DOHH2 (cell line): ENCODE data around the gene PITRM1.

Experiments used
- H3F3A ChIP-seq: fragments of 200-600 bp; sonication (generic), shearing (Covaris generic); 2 replicates; pipeline ENCODE4 v1.6.0; 2016; ENCODE audit warnings: antibody characterized with exemption, mild to moderate bottlenecking; ENCODE audit not compliant: control insufficient read depth, insufficient read depth
- H3K27ac ChIP-seq: fragments of 200-600 bp; sonication (generic); 2 replicates; pipeline ENCODE4 v1.5.1; 2014; ENCODE audit warnings: low read depth, mild to moderate bottlenecking, low read length, moderate library complexity
- H3K27me3 ChIP-seq: fragments of 200-600 bp; sonication (generic); 2 replicates; pipeline ENCODE4 v1.6.1; 2014; ENCODE audit warnings: mild to moderate bottlenecking, low read length, mixed read lengths; ENCODE audit not compliant: control insufficient read depth
- H3K36me3 ChIP-seq: fragments of 200-600 bp; sonication (generic); 2 replicates; pipeline ENCODE4 v1.6.1; 2014; ENCODE audit warnings: mild to moderate bottlenecking, low read length, moderate library complexity, mixed read lengths; ENCODE audit not compliant: control insufficient read depth
- H3K4me1 ChIP-seq: fragments of 200-600 bp; sonication (generic); 2 replicates; pipeline ENCODE4 v1.6.1; 2014; ENCODE audit warnings: mild to moderate bottlenecking, low read length, mixed read lengths; ENCODE audit not compliant: control insufficient read depth
- H3K4me2 ChIP-seq: fragments of 200-600 bp; sonication (generic); 2 replicates; pipeline ENCODE4 v1.6.0; 2014; ENCODE audit warnings: mild to moderate bottlenecking, low read length, moderate library complexity
- H3K4me3 ChIP-seq: fragments of 200-600 bp; sonication (generic); 2 replicates; pipeline ENCODE4 v1.5.1; 2014; ENCODE audit warnings: mild to moderate bottlenecking, low read length, mixed read lengths
- H3K79me2 ChIP-seq: fragments of 200-600 bp; sonication (generic); 2 replicates; pipeline ENCODE4 v1.6.1; 2014; ENCODE audit warnings: mild to moderate bottlenecking, low read length, mixed read lengths; ENCODE audit not compliant: control insufficient read depth
- H3K9me2 ChIP-seq: fragments of 200-600 bp; sonication (generic); replicated peaks from 2 replicates; pipeline ENCODE4 v1.6.1; 2014; ENCODE audit warnings: mild to moderate bottlenecking, low read length, mixed read lengths; ENCODE audit not compliant: control insufficient read depth
- H3K9me3 ChIP-seq: fragments of 200-600 bp; sonication (generic); 2 replicates; pipeline ENCODE4 v1.6.1; 2014; ENCODE audit warnings: antibody characterized with exemption, low read length, mixed read lengths; ENCODE audit not compliant: control insufficient read depth, insufficient read depth
- H4K20me1 ChIP-seq: fragments of 200-600 bp; sonication (generic); 2 replicates; pipeline ENCODE4 v1.6.0; 2014; ENCODE audit warnings: low read depth, mild to moderate bottlenecking, antibody characterized with exemption, low read length, moderate library complexity; ENCODE audit not compliant: control insufficient read depth, insufficient read depth
- EZH2phosphoT487 ChIP-seq: fragments of 200-600 bp; sonication (generic); IDR thresholded peaks from 2 replicates; pipeline ENCODE4 v1.6.1; 2017; ENCODE audit warnings: borderline replicate concordance, mild to moderate bottlenecking, antibody characterized with exemption, low read length, moderate library complexity, mixed read lengths
- TF ChIP-seq, protein P1 (sequence below): fragments of 200-600 bp; sonication (generic); IDR thresholded peaks from one replicate; pipeline ENCODE4 v1.5.1; 2014; ENCODE audit warnings: antibody characterized with exemption, mild to moderate bottlenecking, low read depth, low read length; ENCODE audit not compliant: poor library complexity, severe bottlenecking

Gene PITRM1

DNA sequence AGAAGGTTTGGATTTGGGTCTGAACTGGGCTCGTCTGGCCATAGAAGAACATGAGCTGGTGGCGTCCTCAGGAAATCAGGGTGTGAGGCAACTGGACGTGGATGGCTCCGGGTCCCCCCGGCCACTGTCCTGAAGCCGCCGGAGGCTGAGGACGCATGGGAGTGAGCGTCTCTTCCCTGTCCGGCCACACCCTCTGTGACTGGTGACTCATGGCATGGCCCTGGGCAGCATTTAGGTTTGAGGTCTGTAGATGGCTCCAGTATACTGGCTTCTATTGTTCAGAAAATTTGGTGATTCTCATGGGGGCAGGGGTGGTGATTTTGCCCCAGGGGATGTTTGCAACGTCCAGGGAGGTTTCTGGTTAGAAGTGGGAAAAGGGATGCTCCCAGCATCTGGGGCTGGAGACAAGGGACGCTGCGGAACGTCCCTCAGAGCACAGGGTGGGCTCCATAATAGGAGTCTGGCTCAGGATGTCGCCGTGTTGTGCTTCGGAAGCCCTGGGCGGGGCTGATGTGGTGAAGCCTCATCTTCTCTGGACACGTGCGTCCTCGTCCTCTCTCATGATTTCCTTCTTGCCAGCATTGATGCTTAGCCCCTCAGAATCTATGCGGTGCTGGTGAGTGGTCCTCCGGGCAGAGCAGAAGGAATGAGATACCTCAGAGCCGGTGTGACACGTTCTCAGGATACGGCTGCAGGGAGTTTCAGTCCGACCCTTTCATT lies 49.9 kb downstream of the PITRM1 start:
- H3K27me3 ChIP-seq = no peaks in the 10 kb centered on the region
- no peaks in the 10 kb centered on the region for H3K4me1 ChIP-seq
- H3K36me3 ChIP-seq = peaks cover 88% of the 10 kb centered on the region
- TF ChIP-seq EZH2phosphoT487 = no peak
- TF ChIP-seq, protein P1, sequence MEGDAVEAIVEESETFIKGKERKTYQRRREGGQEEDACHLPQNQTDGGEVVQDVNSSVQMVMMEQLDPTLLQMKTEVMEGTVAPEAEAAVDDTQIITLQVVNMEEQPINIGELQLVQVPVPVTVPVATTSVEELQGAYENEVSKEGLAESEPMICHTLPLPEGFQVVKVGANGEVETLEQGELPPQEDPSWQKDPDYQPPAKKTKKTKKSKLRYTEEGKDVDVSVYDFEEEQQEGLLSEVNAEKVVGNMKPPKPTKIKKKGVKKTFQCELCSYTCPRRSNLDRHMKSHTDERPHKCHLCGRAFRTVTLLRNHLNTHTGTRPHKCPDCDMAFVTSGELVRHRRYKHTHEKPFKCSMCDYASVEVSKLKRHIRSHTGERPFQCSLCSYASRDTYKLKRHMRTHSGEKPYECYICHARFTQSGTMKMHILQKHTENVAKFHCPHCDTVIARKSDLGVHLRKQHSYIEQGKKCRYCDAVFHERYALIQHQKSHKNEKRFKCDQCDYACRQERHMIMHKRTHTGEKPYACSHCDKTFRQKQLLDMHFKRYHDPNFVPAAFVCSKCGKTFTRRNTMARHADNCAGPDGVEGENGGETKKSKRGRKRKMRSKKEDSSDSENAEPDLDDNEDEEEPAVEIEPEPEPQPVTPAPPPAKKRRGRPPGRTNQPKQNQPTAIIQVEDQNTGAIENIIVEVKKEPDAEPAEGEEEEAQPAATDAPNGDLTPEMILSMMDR = no peak
- no peaks in the 10 kb centered on the region for H3F3A ChIP-seq
- H3K27ac ChIP-seq = no peak overlapping the region
- H3K4me3 ChIP-seq = no peak overlapping the region
- H4K20me1 ChIP-seq = 0 out of 2 replicates have a peak, but pooled peaks cover 2% of the 10 kb centered on the region
- H3K9me3 ChIP-seq = no peaks in the 10 kb centered on the region
- H3K79me2 ChIP-seq = no peaks in the 10 kb centered on the region
- H3K9me2 ChIP-seq = no peaks in the 10 kb centered on the region
- H3K4me2 ChIP-seq = no peak overlapping the region

DNA sequence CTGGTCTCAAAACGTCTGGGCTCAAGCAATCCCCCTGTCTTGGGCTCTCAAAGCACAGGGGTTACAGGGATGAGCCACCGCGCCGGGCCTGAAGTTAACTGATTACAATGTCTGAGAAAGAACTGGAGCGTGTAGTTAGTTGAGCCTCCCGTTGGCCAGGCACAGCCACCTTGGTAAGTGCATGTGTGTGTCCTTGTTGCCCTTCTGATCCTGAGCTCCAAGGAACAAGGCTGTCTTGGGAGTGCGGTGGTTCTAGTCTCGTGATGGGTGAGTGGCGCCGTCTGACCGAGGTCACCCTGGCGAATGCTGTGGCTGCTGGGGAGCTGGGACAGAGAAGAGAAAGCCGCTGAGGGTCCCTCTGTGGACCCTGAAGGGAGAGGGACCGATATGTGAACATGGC lies 50.5 kb downstream of the PITRM1 start:
- TF ChIP-seq EZH2phosphoT487 = no peak
- TF ChIP-seq, protein P1 = no peak
- Histone ChIP-seq H3K27me3 (no peaks in the 10 kb centered on the region), H3K4me1 (no peaks in the 10 kb centered on the region), H3K9me3 (no peaks in the 10 kb centered on the region), H4K20me1 (0 out of 2 replicates have a peak, but pooled peaks cover 2% of the 10 kb centered on the region), H3K79me2 (no peaks in the 10 kb centered on the region), H3F3A (no peaks in the 10 kb centered on the region), H3K27ac (no peak overlapping the region), H3K9me2 (no peaks in the 10 kb centered on the region), H3K36me3 (peaks cover 88% of the 10 kb centered on the region), H3K4me2 (no peak overlapping the region), H3K4me3 (no peak overlapping the region)

DNA sequence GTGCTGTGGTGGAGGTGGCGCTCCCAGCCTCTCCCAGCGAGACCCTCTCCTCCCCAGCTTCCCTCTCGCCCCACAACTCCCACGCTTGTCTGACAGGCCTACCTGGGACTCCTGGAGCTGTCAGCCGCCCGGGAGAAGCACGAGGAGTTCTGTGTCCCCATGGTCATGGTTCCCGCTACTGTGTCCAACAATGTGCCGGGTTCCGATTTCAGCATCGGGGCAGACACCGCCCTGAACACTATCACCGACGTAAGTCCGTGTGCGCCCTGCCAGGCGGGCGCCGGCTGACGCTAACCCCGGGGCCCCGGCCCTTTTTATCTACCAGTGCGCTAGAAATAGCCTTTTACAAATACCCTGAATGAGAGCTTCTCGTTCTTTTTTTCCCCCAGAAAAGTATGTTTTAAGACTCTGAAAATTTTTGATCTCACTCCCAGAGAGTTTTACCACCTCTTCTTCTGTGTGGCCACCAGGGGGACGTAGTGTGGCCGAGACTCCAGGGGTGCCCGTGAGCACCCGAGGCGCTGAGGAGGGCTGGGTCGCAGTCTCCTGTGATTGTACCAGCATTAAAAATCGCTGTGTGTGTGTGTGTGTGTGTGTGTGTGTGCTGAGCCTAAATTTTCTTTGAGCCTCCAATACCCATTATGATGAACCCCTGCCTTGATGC lies 52.7 kb downstream of the PITRM1 start:
- Histone ChIP-seq H3K9me2 (no peaks in the 10 kb centered on the region), H3K4me2 (no peak overlapping the region), H3K27ac (no peak overlapping the region), H3K4me3 (no peak overlapping the region), H4K20me1 (0 out of 2 replicates have a peak, but pooled peaks cover 2% of the 10 kb centered on the region), H3K9me3 (no peaks in the 10 kb centered on the region), H3K4me1 (no peaks in the 10 kb centered on the region), H3K36me3 (peaks cover 86% of the 10 kb centered on the region), H3K27me3 (no peaks in the 10 kb centered on the region), H3F3A (no peaks in the 10 kb centered on the region), H3K79me2 (no peaks in the 10 kb centered on the region)
- TF ChIP-seq, protein P1 = peak; percentile 58
- TF ChIP-seq EZH2phosphoT487 = no peak
